Measurements from ENCODE around the gene PLTP. TPM values are rescaled to one million over a fixed set of nuclear protein-coding genes. Genes with fewer than 3 reads are reported as not detected.

PLTP gene
- total and polyA plus RNA-seq, 2 of the 13 experiments (the other 11 are each of a cell fraction or from before 2014, with no cell fraction given): 16.9 to 28.6 TPM

- TF ChIP-seq ATF7-NPFF (CRISPR knock-in tag; IDR thresholded peaks at IDR 0.05; ENCODE audit: low read depth) (0 out of 2 replicates have a peak, but pooled peaks have one; percentile 2), HCFC1 (IDR thresholded peaks at IDR 0.05; ENCODE audit: low read depth, low read length) (no peak), FUBP1 (CRISPR knock-in tag; IDR thresholded peaks at IDR 0.05; ENCODE audit: borderline replicate concordance) (no peak), SALL2 (CRISPR knock-in tag; IDR thresholded peaks at IDR 0.05) (no peak), KDM2A (CRISPR knock-in tag; IDR thresholded peaks at IDR 0.05; ENCODE audit: borderline replicate concordance, low read depth) (0 out of 2 replicates have a peak, but pooled peaks have one; percentile 41), ZNF670 (CRISPR knock-in tag; IDR thresholded peaks at IDR 0.05; ENCODE audit: borderline replicate concordance) (0 out of 2 replicates have a peak, but pooled peaks have one; percentile 51), GFI1 (CRISPR knock-in tag; IDR thresholded peaks at IDR 0.05; ENCODE audit: borderline replicate concordance) (no peak), ATF3 (CRISPR knock-in tag; IDR thresholded peaks at IDR 0.05) (no peak), ZNF24 (IDR thresholded peaks at IDR 0.05) (no peak)
Observed at GRCh38 chr20:45926731-45927070, 14.7 kb upstream of the PLTP start (continued).

- peak overlapping the region; percentile 41 for H3K27ac ChIP-seq (ENCODE audit: extremely low read length, insufficient read depth, low read length)
- no peak overlapping the region for H2AFZ ChIP-seq (ENCODE audit: low read length)
- H3K79me2 ChIP-seq (ENCODE audit: insufficient read depth, low read length): no peaks in the 10 kb centered on the region
- no peaks in the 10 kb centered on the region for H3K36me3 ChIP-seq (replicated peaks in 1 of 2; ENCODE audit: control insufficient read depth in 1 of 2, insufficient read depth in 2 of 2, low read length in 2 of 2)
- H3K9ac ChIP-seq (ENCODE audit: insufficient read depth, low read depth, low read length): peak overlapping the region; percentile 20
- peaks cover 79% of the 10 kb centered on the region for H3K4me1 ChIP-seq (ENCODE audit: insufficient read depth, low read length)
- 3% methylated on average over 9 of the region's 9 CpGs for WGBS (ENCODE audit: low lambda C conversion rate)
- intact Hi-C loops (cut with micrococcal nuclease; ENCODE audit: unreplicated experiment): loop anchor here (2.0 kb wide), 2 partner anchors 17 to 35 kb away; partner anchors contain the start of genes CTSA and NEURL2
- POLR2A ChIA-PET: interaction anchor here (0.6 to 6.0 kb wide), 15 partner anchors 8 to 749 kb away, joined by 3 to 100 read pairs (median 11); partner anchors contain the start of genes ACOT8, CTSA, NEURL2 and PCIF1
- no peaks in the 10 kb centered on the region for H3K9me3 ChIP-seq (ENCODE audit: low read length)
- CTCF ChIA-PET (ENCODE audit: low intra/inter-chr PET ratio, low total read pairs): no interaction called here
- peak overlapping the region in 1 of 3 experiments; percentile 51; a peak in 2 of 6 replicates for H3K4me3 ChIP-seq (replicated peaks in 1 of 3; ENCODE audit: insufficient read depth in 1 of 3, low read depth in 2 of 3, low read length in 3 of 3)
- peak; percentile 58 for DNase-seq (ENCODE audit: low spot score)
- in situ Hi-C loops (cut with HindIII; ENCODE audit: extremely low pct_ligation_motif_present, low pct_unique_long_range_greater_than_20kb): no loop called here
- no peaks in the 10 kb centered on the region; a peak in 1 of 5 replicates for H3K27me3 ChIP-seq (ENCODE audit: control insufficient read depth in 1 of 2, insufficient read depth in 2 of 2, low read length in 2 of 2)
- no peaks in the 10 kb centered on the region for H4K20me1 ChIP-seq (ENCODE audit: insufficient read depth, low read length)
- no peak for FAIRE-seq
- peak overlapping the region; percentile 68 for H3K4me2 ChIP-seq (ENCODE audit: low read depth, low read length)
- ATAC-seq: peak; percentile 19
- no TSS peak for BruUV-seq (replicated peaks)
- TF ChIP-seq ZHX2 (IDR thresholded peaks at IDR 0.05; ENCODE audit: low read depth) (0 out of 2 replicates have a peak, but pooled peaks have one; percentile 46), ZHX2 (CRISPR knock-in tag; IDR thresholded peaks at IDR 0.05; ENCODE audit: borderline replicate concordance) (no peak), HDAC2 (CRISPR knock-in tag; IDR thresholded peaks at IDR 0.05) (peak; percentile 23; the same call in 1 of the 2 replicates), ZNF724P (CRISPR knock-in tag; IDR thresholded peaks at IDR 0.05; ENCODE audit: borderline replicate concordance) (peak; percentile 14; the same call in 1 of the 2 replicates), ZNF720 (CRISPR knock-in tag; IDR thresholded peaks at IDR 0.05) (no peak), ZNF337 (CRISPR knock-in tag; IDR thresholded peaks at IDR 0.05; ENCODE audit: borderline replicate concordance, low read depth) (no peak)
Observed at GRCh38 chr20:45925821-45926506, 14.0 kb upstream of the PLTP start.

Measured in HepG2 (cell line).